ENCODE results near the gene PHACTR4.
"Not testable (repeated sequence)": the region's sequence is repeated elsewhere in the genome, so short reads cannot be mapped to it uniquely, and the experiment has no call there.

The PHACTR4 gene

GRCh38 chr1:28505406-28506187 is 136.1 kb downstream of the PHACTR4 start, which contains the start of gene RCC1:
Gene RCC1 (plus strand): TSS chr1:28506043. CDS start chr1:28529867, 23,824 bp downstream.
- DNase-seq: peak; percentile 100

GRCh38 chr1:28506907-28507246 is 137.3 kb downstream of the PHACTR4 start:
- DNase-seq: peak; percentile 43

- peak; percentile 47 for DNase-seq
Measured at GRCh38 chr1:28507247-28507645, 137.7 kb downstream of the PHACTR4 start.

- DNase-seq: peak; percentile 56
Measured at GRCh38 chr1:28507646-28508434, 138.3 kb downstream of the PHACTR4 start.

- DNase-seq: peak; percentile 40
Measured at GRCh38 chr1:28508435-28508754, 138.9 kb downstream of the PHACTR4 start.

- peak; percentile 61 for DNase-seq
Measured at GRCh38 chr1:28509705-28510272, 140.2 kb downstream of the PHACTR4 start.

GRCh38 chr1:28510273-28510969 is 140.9 kb downstream of the PHACTR4 start:
- peak; percentile 76 for DNase-seq

- DNase-seq: peak; percentile 79
Measured at GRCh38 chr1:28510970-28511440, 141.5 kb downstream of the PHACTR4 start.

GRCh38 chr1:28512058-28512611 is 142.6 kb downstream of the PHACTR4 start:
- peak; percentile 66 for DNase-seq

GRCh38 chr1:28514445-28514933 is 144.9 kb downstream of the PHACTR4 start:
- DNase-seq: not testable (repeated sequence)

- DNase-seq: peak; percentile 43
Measured at GRCh38 chr1:28516518-28516956, 147.0 kb downstream of the PHACTR4 start.

GRCh38 chr1:28517649-28517999 is 148.1 kb downstream of the PHACTR4 start:
- DNase-seq: peak; percentile 53

- DNase-seq: peak; percentile 92
Measured at GRCh38 chr1:28518000-28518744, 148.6 kb downstream of the PHACTR4 start.

GRCh38 chr1:28518745-28519341 is 149.3 kb downstream of the PHACTR4 start:
- peak; percentile 82 for DNase-seq

GRCh38 chr1:28519946-28520725 is 150.6 kb downstream of the PHACTR4 start:
- DNase-seq: no peak

GRCh38 chr1:28520796-28521195 is 151.3 kb downstream of the PHACTR4 start:
- DNase-seq: not testable (repeated sequence)

- DNase-seq: peak; percentile 29
Measured at GRCh38 chr1:28521502-28522164, 152.1 kb downstream of the PHACTR4 start.

- DNase-seq: not testable (repeated sequence)
Measured at GRCh38 chr1:28522537-28522936, 153.0 kb downstream of the PHACTR4 start.

- not testable (repeated sequence) for DNase-seq
Measured at GRCh38 chr1:28525002-28525642, 155.6 kb downstream of the PHACTR4 start.
